DMS79 (cell line): ENCODE data around the gene TMPRSS11D.

Experiments
- DNase-seq: peaks from one replicate; lab custom pipeline; 2025; lab: John Stamatoyannopoulos, UW

The TMPRSS11D gene

GRCh38 chr4:67886281-67886680 lies 2.5 kb upstream of the TMPRSS11D start:
- DNase-seq: no peak

GRCh38 chr4:67885762-67886161 lies 2.0 kb upstream of the TMPRSS11D start:
- DNase-seq: no peak

DNA sequence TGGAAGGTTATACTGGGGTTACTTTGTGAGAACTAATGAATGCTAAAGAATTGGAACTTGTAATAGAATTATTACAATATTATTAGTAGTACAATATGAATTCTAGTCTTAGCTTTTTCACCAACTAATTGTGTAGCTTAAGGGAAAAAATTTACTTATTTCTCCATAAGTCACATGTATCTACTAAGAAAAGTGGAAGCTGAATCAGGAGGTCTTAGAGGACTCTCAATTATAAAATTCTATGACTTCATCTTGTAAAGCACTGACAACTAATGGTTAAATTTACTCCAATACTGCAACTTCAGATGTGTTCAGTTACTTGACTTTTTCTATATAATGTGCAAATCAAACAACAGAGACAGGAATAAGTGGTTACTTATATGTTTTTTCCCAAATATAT lies 899 bp upstream of the TMPRSS11D start:
- no peak for DNase-seq

GRCh38 chr4:67883458-67883857 lies 344 bp downstream of the TMPRSS11D start:
- no peak for DNase-seq

GRCh38 chr4:67880866-67881610 lies 2.8 kb downstream of the TMPRSS11D start:
- DNase-seq: no peak

GRCh38 chr4:67879486-67879885 lies 4.3 kb downstream of the TMPRSS11D start:
- DNase-seq: no peak

DNA sequence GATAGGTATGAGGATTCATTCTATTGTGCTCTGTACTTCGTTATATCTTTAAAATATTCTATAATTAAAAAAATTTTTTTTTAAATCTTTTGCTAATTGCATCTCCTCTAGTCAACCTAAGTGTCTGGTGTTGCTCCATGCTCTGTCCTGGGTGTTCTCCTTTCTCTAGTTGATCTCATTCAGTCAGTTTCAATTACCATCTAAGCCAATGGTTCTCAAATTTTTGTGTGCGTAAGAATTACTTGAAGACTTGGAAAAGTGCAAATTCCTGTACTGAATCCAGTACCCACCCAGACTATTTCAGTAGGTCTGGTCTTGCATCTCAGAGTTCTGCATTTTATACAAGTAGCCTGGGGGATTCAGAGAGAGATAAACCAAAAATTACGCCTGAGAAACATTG lies 6.7 kb downstream of the TMPRSS11D start:
- no peak for DNase-seq

- DNase-seq: no peak
Measured at GRCh38 chr4:67874986-67875385, 8.8 kb downstream of the TMPRSS11D start.

GRCh38 chr4:67873116-67873515 lies 10.7 kb downstream of the TMPRSS11D start:
- DNase-seq: no peak

- DNase-seq: no peak
Measured at GRCh38 chr4:67871867-67872266, 11.9 kb downstream of the TMPRSS11D start.

DNA sequence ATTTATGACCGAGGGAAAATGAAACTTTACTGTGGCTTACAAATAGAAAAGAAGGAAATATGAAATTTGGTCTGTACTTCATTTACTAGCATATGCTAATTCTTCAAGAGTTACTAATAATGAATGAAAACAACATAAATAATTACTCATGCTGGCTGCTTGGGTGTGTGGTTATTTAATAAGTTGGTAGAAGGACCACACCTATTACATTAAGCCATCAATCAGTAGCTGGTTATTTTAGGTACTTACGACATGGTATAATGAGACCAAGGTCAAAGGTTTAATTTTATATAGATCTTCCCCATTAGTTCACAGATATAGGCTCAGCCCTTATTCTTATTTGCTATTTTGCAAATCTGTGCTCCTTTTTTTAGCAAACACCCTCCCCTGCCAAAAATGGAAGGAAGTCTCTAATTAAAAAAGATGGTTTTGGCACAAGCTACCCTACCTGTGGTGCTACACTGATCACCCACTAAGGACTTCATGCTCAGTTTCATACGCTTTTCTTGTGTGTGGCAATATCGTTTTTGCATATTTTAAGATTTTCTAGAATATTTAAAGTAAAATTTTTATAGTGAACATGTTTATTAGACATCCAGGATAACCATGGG lies 14.1 kb downstream of the TMPRSS11D start:
- no peak for DNase-seq

DNA sequence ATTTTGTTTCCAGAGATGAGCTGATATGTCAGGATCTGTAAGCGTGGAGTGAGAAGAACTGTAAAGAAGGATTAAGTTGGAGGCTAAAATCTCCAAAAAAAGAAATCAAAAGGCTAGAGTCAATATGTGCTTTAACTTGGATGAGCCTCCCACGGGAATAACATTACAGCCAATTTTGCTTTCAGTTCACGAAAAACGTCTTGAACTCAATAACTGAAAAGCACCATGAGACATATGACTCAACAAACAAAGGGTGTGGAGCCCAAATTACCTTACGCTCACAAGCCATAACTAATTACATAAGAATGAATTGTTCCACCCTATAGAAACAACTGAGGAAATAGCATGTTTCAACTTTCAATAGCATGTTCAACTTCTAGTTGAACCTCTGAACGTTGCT lies 22.3 kb downstream of the TMPRSS11D start:
- no peak for DNase-seq

GRCh38 chr4:67853336-67853735 lies 30.5 kb downstream of the TMPRSS11D start:
- peak; percentile 0 for DNase-seq

GRCh38 chr4:67820903-67821302 lies 62.9 kb downstream of the TMPRSS11D start:
- no peak for DNase-seq

DNA sequence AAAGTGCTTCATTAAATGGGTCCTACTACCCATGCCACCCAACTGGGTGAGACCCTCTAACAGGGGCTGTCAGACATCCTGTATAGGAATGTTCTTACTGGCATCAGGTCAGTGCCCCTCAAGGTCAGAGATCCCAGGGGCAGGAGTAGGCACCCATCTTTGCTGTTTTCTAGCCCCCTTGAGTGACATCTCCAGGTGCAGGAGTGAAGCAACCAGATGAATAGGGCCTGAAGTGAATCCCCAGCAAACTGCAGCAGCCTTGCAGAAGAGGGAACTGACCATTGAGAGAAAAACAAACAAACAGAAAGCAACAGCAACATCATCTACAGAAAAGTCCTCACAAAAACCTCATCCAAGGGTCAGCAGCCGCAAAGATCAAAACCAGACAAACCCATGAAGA lies 73.8 kb downstream of the TMPRSS11D start:
- no peak for DNase-seq

DNA sequence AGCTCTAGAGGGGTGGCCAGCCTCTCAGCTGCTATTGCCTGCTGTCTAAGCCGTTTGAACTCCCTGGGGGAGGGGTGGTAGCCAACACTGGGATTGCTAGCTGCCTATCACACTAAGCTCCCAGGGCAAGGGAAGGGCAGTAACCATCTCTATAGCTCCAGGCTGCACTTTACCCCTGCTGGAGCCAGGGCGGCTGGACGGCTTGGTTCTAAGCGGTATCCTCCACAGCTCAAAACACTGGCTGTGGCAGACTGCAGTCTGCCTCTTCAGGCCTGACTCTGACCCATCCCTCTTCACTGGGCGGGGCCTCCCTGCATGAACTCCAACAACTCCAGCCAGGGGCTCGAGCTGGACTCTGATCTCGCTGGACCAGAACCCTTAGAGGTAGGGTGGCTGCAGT lies 74.3 kb downstream of the TMPRSS11D start:
- no peak for DNase-seq

GRCh38 chr4:67796810-67797209 lies 87.0 kb downstream of the TMPRSS11D start:
- DNase-seq: no peak

- DNase-seq: no peak
Measured at GRCh38 chr4:67790721-67791120, 93.1 kb downstream of the TMPRSS11D start.

GRCh38 chr4:67787311-67787710 lies 96.5 kb downstream of the TMPRSS11D start:
- DNase-seq: no peak

- no peak for DNase-seq
Measured at GRCh38 chr4:67785528-67785927, 98.3 kb downstream of the TMPRSS11D start.

GRCh38 chr4:67779631-67780030 lies 104.2 kb downstream of the TMPRSS11D start:
- DNase-seq: peak; percentile 63

- no peak for DNase-seq
Measured at GRCh38 chr4:67776746-67777145, 107.1 kb downstream of the TMPRSS11D start.
